NB4 (cell line): ENCODE measurements around the gene TBC1D1.

Experiments
- MYC ChIP-seq: IDR thresholded peaks from 2 replicates; pipeline ENCODE4 v1.6.1; 2011; ENCODE audit warnings: low read depth, low read length
- POLR2A ChIP-seq: IDR thresholded peaks from 2 replicates; pipeline ENCODE4 v1.6.1; 2011; ENCODE audit warnings: mild to moderate bottlenecking; ENCODE audit not compliant: insufficient read length; ENCODE audit errors: extremely low read depth
- TF ChIP-seq, protein P1 (sequence below): IDR thresholded peaks from one replicate; pipeline ENCODE4 v1.5.1; 2012; ENCODE audit warnings: low read depth, low read length

DNA sequence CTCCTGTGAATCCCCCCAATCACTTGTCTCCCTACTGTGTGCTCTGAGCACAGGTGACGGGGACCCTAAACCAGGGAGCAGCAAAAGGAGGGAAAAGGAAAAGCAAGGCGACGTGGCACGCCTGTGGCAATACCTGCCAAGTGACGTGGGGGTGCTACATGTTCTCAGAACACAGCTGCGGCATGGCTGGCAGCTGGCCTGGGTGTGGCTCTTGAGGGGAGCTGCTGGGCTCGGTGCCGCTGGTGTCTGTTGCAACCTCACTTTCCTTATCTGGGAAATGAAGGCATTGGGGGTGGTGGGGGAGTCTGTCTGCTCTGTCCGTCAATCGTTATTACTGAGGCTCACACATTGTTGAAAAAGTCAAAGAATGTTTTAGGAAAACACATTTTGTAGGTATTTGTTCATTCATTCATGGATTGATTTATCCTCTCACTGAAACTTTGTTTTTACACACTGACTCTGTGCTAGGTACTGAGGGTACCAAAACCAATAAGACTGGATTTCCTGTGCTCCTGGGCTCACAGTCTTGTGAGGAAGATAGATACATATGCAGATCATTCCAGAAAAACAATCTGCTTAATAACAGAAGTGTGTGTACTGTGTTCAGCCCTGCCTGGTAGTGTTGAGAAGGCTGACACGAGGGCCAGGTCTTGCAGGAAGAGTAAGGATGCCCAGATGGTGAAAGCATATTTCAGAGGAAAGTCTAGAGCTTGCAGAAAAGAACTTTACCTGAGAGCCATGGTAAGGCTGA lies 286.9 kb downstream of the TBC1D1 start:
- TF ChIP-seq, protein P1, sequence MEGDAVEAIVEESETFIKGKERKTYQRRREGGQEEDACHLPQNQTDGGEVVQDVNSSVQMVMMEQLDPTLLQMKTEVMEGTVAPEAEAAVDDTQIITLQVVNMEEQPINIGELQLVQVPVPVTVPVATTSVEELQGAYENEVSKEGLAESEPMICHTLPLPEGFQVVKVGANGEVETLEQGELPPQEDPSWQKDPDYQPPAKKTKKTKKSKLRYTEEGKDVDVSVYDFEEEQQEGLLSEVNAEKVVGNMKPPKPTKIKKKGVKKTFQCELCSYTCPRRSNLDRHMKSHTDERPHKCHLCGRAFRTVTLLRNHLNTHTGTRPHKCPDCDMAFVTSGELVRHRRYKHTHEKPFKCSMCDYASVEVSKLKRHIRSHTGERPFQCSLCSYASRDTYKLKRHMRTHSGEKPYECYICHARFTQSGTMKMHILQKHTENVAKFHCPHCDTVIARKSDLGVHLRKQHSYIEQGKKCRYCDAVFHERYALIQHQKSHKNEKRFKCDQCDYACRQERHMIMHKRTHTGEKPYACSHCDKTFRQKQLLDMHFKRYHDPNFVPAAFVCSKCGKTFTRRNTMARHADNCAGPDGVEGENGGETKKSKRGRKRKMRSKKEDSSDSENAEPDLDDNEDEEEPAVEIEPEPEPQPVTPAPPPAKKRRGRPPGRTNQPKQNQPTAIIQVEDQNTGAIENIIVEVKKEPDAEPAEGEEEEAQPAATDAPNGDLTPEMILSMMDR, result no peak
- TF ChIP-seq POLR2A (no peak), MYC (no peak)
